Measurements from ENCODE around the gene UPB1.
"Not testable (repeated sequence)": the region's sequence is repeated elsewhere in the genome, so short reads cannot be mapped to it uniquely, and the experiment has no call there.

Gene UPB1

GRCh38 chr22:24506802-24507438, 11.8 kb downstream of the UPB1 start:
- no peak for DNase-seq

DNA sequence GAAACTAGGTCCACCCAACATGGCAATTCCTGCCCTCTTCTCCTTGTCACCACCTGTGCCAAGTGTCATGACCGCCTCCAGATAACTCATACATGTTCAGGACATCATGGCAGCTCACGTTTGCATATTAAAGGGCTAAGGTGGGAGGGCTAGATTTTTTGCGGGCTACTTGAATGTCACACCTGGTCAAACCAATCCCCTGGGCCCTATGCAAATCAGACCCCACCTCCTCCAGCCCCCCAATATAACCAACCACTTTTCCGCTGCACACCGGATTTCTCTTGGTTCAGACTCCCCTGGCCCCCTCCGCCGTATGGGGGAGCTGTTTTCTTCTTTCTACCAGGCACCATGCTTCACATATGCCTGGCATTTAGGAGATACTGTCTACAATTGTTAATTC, 12.6 kb downstream of the UPB1 start:
- DNase-seq = no peak

DNA sequence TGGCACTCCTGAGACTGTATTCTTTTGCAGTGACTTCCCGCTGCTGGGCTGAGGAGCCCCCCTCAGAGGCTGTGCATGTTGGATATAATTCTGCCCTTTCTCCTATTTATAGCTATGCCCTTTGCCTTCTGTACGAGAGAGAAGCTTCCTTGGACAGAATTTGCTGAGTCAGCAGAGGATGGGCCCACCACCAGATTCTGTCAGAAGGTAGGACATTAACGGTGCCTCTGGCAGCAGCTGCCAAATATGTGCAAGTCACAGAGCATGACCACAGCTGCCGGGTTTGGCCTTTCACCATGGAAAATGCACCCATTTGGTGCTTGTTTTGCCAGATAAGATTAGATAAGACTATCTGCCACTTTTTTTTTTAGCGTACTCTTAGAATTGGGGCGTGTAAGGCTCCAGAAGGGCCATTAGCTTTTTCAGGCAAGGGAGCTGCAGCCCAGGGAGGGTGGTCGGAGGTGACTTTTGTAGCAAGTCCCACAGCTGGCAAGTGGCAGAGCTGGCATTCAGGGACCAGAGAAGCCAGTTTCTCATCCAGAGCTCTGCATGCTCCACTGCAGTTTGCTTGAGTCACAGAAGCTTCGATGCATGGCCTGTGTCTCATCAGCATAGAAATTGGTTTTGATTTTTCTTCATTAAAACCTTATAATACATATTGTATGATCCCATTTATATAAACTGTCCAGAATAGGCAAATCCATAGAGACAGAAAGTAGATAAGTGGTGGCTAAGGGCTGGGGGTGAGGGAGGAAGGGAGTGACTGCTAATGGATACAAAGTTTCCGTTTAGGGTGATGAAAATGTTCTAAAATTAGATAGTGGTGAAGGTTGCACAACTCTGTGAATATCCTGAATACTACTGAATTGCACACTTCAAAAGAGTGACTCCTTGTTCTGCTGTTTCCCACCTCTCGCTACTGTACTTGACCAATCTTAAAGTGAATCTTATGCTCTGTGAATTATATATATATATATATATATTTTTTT, 15.8 kb downstream of the UPB1 start:
- no peak for DNase-seq

DNA sequence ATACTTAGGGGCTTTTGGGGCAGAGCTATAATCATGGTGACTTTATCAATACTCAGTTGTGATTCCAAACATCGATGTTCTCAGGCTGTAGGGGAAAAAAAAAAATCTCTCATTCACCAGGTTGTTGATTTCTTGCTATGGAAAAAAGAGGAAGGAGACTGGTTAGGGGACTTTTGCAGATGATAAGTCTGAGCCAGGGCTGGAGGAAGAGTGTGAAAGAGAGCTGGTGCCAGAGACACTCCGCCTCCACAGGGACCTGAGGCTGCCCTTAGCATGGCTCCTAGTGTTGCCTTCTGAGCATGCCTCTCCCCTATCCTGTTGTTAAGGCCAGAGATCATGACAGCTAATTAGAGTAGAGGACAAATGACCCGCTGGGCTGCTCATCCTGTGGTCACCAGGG, 16.9 kb downstream of the UPB1 start:
- DNase-seq = no peak

DNA sequence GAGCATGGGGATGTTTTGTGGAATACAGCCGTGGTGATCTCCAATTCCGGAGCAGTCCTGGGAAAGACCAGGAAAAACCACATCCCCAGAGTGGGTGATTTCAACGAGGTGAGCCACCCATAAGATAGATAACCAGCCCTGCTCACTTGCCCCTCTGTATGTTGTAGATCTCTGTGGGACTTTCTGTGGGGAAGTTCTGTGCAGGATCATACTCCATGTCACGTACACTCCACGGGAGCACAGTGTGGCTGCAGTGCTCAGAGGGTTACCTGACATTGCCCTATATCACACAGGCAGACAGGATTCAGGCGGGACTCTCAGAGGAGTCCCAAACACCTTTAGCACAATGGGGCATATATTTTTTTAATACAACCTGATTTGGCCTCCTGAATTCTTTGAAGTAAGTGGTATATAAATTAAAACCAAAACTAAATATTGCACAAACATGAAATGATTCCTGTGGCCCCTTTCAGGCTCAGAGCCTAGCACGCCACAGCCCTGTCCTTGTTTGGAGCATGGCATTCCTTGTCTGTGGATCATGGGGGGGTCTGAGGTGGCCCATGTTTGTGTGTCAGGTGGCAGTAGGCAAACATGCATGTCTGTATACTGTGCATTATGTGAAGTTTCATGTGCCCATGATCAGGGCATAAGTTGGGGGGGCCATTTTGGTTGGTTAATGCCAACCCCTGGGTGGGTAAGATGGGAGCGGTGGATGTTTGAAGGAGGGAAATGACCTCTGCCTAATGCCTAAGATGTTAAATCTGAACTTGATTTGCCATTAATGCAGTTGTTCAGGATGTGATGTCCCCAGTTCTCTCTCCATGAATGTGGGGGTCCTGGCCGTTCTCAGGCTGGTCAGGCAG, 18.5 kb downstream of the UPB1 start:
- DNase-seq = no peak

DNA sequence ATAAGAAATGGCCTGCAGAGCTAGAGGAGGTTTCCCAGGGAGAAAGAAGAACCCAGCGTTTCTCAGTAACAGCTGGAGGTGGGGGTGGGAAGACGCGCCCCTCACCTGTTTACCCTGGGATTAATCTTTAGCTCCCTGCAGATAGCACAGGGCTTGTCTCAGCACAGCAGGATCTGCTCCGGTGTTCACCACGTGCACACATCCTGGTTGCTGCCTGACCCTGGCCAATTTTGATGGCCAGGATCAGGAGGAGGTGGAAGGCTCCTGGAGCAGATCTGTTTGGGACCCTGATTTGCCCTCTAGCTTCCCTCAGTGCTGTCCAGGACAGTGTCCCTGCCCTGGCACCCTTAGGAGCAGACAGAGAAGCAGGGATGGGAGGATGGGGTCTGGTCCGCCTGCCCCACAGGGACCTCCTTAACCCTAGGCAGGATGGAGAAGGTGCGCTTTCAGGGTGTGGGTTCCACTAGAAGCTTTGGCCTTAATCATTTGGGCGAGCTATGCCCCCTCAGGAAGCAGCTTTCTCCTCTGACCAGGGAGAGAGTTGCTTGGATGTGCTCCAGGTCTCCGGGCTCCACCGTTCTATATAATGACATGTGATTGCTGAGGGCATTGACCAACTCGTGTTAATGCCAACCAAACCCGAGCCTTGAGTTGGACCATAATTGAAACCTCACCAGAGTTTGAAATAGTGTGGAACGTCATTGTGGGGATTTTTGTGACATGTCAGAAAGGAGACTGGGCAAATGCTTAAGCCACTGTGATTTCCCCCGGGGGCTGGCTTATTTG, 19.3 kb downstream of the UPB1 start:
- DNase-seq = no peak

- DNase-seq = no peak
Observed at GRCh38 chr22:24515027-24515338, 19.9 kb downstream of the UPB1 start.

DNA sequence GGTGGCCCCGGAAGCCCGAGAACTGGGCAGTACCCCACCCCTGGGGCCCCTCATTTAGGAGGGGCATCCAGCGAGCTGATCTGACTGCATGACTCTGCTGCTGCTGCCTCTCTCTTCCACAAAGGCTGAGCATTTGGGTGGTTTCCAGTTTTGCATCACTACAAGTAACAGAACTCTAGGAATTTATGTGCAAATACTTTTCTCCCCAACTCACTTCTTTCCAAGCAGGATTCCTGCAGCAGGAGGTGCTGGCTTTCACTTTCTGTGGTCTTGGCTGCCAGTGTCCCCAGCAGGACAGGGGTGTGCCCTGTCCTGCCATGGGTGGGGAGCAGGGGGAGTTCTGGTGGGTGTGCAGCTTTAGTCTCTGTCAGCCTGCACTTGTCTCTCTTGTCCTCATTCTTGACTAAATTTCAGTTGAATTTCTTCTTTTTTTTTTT, 21.2 kb downstream of the UPB1 start:
- no peak for DNase-seq

- no peak for DNase-seq
Observed at GRCh38 chr22:24517446-24517845, 22.3 kb downstream of the UPB1 start.

DNA sequence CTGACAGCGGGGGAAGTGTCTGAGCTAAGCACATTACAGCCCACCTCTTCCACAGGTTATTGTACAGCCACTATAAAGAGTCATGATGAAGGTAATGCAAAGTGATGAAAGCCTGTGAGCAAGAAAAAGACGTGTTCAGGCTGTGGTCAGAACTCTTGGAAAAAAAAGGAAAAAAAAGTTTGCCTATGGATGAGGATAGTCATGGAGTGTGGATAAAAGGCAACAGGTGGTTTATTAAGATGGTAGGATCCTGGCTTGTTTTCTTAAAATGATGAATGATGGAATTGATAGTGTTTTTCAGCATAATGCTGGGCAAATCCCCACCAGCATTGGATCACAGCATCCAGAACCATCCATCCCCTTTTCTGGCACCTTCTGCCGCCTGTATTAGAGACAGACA, 23.1 kb downstream of the UPB1 start:
- DNase-seq = no peak

GRCh38 chr22:24518771-24519485, 23.8 kb downstream of the UPB1 start:
- no peak for DNase-seq

DNA sequence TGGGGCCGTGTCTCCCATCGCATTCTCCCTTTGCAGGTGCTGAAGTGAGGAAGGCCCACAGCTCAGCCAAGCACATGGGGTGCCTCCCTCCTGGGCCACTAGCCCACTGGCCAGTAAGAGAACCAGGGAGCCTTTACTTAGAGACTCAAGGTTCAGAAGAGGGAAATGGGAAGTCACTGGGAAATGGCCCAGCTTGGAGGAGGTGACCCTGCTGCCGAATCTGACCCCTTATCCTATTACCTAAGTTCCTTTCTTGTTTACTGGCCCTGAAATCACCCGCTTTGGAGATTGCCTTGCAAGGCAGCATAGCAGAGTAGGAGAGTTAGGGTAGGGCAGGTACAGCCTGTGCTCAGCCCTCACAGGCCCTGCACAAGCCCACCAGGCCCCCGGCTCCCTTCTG, 24.4 kb downstream of the UPB1 start:
- no peak for DNase-seq

DNA sequence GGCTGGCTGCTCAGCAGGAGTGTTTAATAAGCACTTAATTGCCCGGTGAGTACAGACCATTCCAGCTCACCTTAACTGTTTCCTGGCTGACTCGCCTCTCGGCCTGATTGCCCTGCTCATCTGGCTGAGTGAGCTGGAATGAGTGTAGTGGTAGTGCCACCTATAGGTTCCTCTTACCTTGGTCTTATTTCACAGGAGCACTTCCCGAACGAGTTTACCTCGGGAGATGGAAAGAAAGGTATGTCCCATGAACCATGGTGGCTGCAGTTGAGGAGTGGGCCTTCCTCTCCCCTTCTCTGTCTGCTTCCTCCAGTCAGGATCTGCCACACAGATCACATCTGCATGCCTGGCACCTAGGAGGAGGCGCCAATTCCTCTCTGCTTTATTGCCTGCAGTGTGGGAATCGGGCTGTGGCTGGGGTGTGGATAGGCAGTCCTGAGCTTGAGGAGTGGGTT, 26.7 kb downstream of the UPB1 start:
- peak; percentile 29 for DNase-seq

DNA sequence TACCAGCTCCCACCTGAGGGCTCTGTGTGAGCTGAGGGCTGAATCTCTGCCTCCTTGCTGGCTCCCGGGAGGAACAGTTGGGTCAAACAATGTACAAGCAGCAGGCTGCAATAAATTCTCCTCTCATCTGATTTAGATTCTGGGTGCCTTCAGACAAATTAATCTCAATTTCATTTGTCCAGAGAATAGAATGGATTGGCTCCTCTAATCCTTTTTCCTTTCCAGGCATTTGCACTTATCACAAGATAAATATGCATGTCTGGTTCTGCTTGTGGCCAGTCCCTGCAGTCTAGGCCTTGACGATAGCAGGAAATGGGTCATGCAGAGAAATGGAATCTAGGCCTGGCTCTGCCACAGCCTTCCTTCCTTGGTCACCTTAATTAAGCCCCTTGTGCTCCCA, 28.7 kb downstream of the UPB1 start:
- no peak for DNase-seq

DNA sequence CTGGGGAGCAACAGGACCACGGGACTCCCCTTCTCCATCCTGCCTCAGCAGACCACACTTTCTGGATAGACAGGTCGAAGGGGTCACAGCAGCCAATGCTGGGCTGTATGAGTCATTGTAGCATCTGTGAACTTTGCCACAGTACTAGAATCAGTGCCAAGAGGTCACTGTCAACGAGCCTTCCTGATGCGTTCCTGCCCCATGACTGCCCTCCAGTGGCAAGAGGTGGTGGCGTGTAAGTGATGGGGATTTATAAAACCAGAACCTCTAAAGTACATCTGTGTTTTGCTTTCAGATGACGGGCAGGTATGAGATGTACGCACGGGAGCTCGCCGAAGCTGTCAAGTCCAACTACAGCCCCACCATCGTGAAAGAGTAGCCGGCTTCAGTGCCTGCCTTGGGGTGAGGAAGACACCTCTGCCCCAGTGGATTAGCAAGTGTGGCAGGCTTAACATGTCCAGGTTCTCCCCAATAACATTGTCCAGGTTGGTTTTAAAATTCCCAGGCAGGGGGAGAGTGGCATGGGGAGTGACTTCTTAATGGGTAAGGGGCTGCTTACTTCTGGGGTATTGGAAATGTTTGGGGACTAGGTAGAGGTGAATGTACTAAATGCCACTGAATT, 30.4 kb downstream of the UPB1 start:
- peak; percentile 79 for DNase-seq

DNA sequence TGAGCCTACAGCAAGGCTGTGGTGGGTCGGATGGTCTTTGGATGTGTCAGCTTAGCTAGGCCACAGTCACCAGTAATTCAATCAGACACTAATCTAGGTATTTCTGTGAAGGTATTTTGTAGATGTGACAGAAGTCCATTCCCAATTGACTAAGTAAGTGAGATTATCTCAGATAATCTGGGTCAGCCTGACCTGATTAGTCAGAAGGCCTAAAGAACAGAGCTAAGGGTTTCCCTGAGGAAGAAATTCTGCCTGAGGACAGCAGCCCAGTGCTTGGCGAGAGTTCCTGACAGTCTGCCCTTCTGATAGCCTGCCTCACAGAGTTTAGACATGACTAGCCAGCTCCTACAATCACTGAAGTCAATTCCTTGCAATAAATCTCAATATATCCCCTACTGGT, 31.1 kb downstream of the UPB1 start:
- DNase-seq = no peak

DNA sequence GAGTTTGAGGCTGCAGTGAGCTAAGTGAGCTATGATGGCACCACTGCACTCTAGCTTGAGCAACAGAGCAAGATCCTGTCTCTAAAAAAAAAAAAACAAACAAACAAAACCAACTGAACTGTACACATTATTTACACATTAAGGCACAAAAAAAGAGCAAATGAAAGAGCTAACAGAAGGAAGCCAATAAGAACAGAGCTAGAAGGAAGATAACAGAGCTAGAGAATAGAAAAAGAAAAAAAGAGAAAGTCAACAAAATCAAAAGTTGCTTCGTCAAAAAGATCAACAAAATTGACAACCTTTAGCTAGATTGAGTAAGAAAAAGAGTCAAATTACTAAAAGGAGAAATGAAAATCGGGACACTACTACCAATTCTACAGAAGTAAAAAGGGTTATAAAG, 34.8 kb downstream of the UPB1 start:
- DNase-seq = no peak

DNA sequence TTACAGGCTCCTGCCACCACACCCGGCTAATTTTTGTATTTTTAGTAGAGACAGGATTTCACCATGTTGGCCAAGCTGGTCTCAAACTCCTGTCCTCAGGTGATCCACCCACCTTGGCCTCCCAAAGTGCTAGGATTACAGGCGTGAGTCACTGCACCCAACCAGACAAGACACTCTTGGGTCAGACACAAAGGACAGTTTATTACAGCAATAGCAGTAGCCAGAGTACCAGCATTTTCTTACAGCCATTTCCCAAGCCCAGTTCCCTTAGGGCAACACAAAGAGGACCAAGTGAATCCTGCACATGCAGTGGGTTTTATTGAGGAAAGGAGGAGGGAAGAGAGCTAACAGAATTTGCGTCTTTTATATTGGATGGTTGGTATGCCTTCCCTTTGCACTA, 35.8 kb downstream of the UPB1 start:
- DNase-seq = not testable (repeated sequence)

DNA sequence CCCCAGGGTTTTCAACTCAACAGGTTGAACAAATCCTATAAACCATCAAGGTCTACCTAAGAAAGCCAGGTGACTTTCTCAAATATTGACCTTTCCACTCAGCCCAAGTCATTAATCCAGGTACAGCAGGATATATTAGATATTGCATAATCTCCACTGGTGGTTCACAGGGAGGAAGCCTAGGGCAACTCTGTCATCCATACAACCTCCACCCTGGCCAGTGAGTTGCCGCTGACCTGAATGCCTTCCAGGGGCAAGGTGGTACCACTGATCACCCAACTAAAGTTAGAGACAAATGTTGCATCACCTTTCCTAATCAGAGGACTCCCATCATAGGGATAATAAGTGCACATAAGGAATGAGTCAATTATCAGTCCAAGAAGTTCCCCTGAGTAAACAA, 36.9 kb downstream of the UPB1 start:
- no peak for DNase-seq

DNA sequence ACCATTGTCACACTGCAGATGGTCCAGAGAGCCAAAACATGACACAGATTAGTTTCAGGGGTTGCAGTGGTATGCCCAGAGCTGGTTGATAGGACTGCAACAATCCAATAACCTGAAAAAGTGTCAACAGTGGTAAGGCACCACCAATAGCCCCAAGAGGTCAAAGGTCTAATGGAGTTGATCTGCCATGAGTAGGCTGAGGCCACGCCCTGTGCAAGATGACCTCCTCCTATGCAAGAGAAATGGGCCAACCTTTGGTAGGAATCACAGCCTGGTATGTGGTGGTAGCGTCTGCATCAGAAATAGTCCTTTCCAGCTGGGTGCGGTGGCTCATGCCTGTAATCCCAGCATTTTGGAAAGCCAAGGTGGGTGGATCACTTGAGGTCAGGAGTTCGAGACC, 40.2 kb downstream of the UPB1 start:
- no peak for DNase-seq

DNA sequence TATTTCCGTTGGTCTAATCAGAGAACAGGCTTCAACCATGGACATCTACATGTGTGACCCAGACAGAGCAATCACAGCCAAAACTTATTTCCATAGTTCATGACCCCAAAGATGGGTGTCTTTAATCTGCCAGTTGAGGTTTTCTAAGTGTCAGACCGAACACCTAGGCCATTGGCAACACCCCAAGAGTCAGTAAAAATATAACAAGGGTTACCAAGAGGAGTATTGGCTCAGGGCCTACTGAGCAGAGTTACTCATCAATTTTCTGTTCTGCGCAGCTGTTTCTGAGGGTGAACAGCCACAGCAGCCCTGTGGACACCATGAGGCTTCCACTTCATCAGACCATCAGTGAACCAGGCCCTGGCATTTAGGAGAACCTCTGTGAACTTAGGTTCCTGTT, 41.0 kb downstream of the UPB1 start:
- DNase-seq = no peak

Measured in activated T-cell treated with anti-CD3 and anti-CD28 coated beads, Interleukin-2, amount 50 U/mL, for 1 hour (primary cell).